ENCODE data around the gene EEFSEC. TPM values are rescaled to one million over a fixed set of nuclear protein-coding genes. Genes with fewer than 3 reads are reported as not detected.

EEFSEC gene
- polyA plus RNA-seq, 3 donors from 2014 or later = 14.5 to 26.9 (median 26.1) TPM

- no peak overlapping the region for H3K27ac Mint-ChIP-seq
- H3K9me3 Mint-ChIP-seq = no peaks in the 10 kb centered on the region
- H3K4me1 Mint-ChIP-seq = no peaks in the 10 kb centered on the region
- peaks cover 1 to 4% (median 3%) of the 10 kb centered on the region in 3 donors for H3K27me3 Mint-ChIP-seq (ENCODE audit: low read depth in 3 of 3)
- no peak overlapping the region for H3K4me3 Mint-ChIP-seq
- peaks cover 11 to 14% (median 12%) of the 10 kb centered on the region in 3 donors for H3K36me3 Mint-ChIP-seq
- no peak for DNase-seq
These were observed 186.3 kb downstream of the EEFSEC start for GRCh38 chr3:128339491-128340012.

DNA sequence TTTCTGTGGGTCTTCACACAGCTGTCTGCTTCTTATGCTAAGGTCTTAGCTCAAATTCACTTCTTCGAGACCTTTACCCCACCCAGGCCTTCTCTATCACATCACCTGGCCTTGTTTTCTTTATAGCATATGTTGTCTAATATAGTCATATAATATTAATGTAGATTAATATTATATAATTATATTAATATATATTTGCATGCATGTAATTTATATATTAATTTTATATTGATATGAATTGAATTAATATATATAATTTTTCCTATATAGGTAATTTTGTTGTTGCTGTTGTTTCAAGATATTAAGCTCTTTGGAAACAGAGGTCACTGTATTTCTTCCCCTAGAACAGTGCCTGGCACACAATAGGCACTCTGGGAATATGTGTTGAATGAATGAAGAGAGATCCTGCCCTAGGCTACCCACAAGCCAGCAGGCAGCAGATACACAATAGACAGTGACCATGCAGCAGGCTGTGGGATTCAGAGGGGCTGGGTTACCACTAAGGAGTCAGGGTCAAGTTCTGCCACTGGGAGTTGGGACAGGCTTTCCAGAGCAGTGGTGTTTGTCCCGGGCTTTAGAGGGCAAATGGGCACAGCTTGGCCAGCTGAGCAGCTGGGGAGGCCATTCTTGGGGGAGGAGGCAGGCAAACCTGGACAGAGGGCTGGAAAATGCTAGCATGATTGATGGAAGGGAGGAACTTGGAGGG, 187.1 kb downstream of the EEFSEC start:
- Mint-ChIP-seq H3K4me1 (no peaks in the 10 kb centered on the region), H3K27me3 (ENCODE audit: low read depth in 3 of 3) (peaks cover 1 to 4% (median 3%) of the 10 kb centered on the region in 3 donors), H3K27ac (peak overlapping the region in 1 of 6 donors; percentile 9), H3K36me3 (peaks cover 11 to 14% (median 12%) of the 10 kb centered on the region in 3 donors), H3K4me3 (no peak overlapping the region), H3K9me3 (no peaks in the 10 kb centered on the region)
- DNase-seq = no peak

DNA sequence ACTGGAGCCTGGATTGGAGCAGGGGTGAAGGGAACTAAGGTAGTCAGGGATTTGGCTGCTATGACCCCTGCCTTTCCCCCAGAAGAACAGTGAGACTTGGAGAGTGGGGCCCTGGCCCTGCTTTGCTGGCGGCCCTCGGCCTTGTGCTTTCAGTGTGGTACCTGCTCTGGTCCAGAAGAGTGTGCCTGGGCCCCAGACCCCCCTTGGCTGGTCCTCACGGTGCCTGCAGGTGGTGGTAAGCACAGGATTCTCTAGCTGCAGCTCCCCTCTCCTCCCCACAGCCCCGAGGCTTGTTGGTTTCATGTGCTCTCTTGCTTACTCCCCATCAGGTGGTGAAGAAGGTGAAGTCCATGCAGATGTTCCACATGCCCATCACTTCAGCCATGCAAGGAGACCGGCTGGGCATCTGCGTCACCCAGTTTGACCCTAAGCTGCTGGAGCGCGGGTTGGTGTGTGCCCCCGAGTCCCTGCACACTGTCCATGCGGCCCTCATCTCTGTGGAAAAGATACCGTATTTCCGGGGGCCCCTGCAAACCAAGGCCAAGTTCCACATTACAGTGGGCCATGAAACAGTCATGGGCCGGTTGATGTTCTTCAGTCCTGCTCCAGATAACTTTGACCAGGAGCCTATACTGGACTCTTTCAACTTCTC, 187.7 kb downstream of the EEFSEC start:
- H3K27ac Mint-ChIP-seq = no peak overlapping the region
- H3K4me1 Mint-ChIP-seq = no peaks in the 10 kb centered on the region
- H3K9me3 Mint-ChIP-seq = no peaks in the 10 kb centered on the region
- H3K27me3 Mint-ChIP-seq (ENCODE audit: low read depth in 3 of 3) = peaks cover 1 to 4% (median 3%) of the 10 kb centered on the region in 3 donors
- peaks cover 11 to 14% (median 12%) of the 10 kb centered on the region in 3 donors for H3K36me3 Mint-ChIP-seq
- DNase-seq = no peak
- no peak overlapping the region for H3K4me3 Mint-ChIP-seq

- Mint-ChIP-seq H3K36me3 (peaks cover 11 to 15% (median 14%) of the 10 kb centered on the region in 3 donors), H3K27me3 (ENCODE audit: low read depth in 3 of 3) (peaks cover 1 to 4% (median 3%) of the 10 kb centered on the region in 3 donors), H3K4me1 (no peaks in the 10 kb centered on the region), H3K27ac (no peak overlapping the region), H3K4me3 (no peak overlapping the region), H3K9me3 (no peaks in the 10 kb centered on the region)
- no peak for DNase-seq
These were observed 188.5 kb downstream of the EEFSEC start for GRCh38 chr3:128341659-128342395.

DNA sequence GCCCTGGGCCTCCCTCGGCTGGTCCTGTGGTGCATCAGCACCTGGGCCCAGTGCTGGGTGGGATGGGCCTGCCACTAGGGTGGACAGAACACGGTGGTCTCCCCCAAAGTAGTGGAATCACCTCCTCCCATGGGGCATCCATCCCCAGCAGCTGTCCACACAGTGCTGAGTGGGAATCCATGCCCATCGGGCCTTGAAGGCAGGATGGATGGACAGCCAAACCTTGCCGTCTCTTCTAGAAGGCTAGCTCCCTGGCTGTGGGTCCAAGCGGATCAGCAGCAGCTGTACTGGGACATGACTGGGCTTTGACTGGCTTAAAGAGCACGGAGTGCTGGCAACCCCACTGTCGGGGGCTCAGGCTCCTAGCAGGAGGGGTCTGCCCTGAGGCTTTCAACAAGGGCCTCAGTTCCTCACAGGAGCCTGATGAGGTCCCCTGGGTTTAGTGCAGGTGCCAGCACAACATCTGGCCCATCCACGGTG, 189.5 kb downstream of the EEFSEC start:
- Mint-ChIP-seq H3K27me3 (ENCODE audit: low read depth in 3 of 3) (peaks cover 1 to 4% (median 3%) of the 10 kb centered on the region in 3 donors), H3K4me1 (no peaks in the 10 kb centered on the region), H3K36me3 (peaks cover 4 to 7% (median 6%) of the 10 kb centered on the region in 3 donors), H3K27ac (no peak overlapping the region), H3K4me3 (no peak overlapping the region), H3K9me3 (no peaks in the 10 kb centered on the region)
- DNase-seq = no peak

DNA sequence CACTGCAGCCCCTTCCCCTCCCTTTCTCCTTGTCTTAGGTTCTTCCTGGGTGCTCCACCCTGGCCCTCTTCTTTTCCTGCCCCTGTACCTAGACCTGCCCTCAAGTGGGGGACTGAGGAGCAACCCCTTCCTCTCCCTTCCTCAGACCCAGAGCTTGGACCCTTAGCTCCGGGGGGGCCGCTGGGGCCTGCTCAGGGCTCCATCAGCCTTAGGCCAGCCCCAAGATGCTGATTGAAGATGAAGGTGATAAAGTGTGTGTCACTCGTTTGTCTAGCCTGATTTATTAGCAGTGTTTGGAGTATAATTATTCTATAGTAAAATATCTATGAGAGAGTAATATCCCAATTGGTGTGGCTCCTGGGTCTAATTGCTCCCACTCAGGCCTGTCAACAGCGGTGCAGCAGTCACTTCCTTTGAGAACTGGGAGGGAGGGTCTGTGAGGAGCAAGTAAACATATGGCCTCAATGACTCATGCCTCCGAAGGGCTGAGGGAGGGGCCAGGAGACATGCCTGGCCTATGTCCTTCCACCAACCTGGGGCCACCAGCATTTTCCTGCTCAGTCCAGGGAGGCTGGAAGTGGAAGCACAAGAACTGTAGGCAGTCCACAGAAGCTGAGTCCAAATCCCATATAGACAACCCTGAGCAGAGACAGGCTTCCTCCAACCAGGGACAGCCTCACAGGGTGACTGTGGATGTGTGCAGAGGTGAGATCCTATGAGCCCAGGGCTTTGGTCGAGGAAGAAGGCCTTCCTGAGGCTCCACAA, 190.2 kb downstream of the EEFSEC start:
- H3K27me3 Mint-ChIP-seq (ENCODE audit: low read depth in 3 of 3) = peaks cover 1 to 3% (median 2%) of the 10 kb centered on the region in 3 donors
- no peaks in the 10 kb centered on the region for H3K4me1 Mint-ChIP-seq
- no peaks in the 10 kb centered on the region for H3K9me3 Mint-ChIP-seq
- no peak overlapping the region for H3K4me3 Mint-ChIP-seq
- no peak overlapping the region for H3K27ac Mint-ChIP-seq
- peaks cover 4 to 7% (median 6%) of the 10 kb centered on the region in 3 donors for H3K36me3 Mint-ChIP-seq
- DNase-seq = no peak

DNA sequence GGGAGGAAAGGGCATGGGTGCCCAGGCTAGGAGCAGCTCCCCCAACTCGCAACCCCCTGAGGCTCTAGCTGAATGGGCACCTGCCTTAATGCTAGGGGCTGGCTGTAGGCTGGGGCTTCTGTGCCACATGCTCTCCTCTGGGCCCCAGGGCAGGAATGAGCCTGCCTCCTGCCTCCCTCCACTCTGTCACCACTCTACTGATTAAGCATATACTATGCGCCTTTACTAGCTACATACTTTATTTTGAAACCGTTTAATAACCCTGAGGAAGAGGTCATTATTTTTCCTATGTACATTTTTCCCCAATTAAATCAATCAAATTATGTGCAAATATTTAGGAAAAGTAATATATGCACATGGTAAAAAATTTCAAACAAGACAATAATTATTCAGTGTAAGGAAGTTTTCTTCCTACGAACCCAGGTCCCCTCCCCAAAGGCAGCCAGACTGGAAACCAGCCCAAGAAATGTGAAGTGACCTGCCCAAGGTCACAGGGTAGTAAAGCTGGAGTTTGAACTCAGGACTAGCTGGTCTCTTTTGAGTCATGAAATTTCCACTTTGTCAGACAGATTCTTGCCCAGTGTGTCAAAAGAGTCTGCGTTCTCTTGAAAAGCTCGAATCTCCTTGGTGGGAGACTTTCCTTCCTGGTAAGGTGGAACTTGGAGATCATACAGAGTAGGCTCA, 190.9 kb downstream of the EEFSEC start:
- DNase-seq = no peak
- H3K27ac Mint-ChIP-seq = no peak overlapping the region
- peaks cover 4 to 7% (median 4%) of the 10 kb centered on the region in 3 donors for H3K36me3 Mint-ChIP-seq
- no peak overlapping the region for H3K4me3 Mint-ChIP-seq
- H3K4me1 Mint-ChIP-seq = no peaks in the 10 kb centered on the region
- H3K9me3 Mint-ChIP-seq = no peaks in the 10 kb centered on the region
- H3K27me3 Mint-ChIP-seq (ENCODE audit: low read depth in 3 of 3) = peaks cover 0 to 3% (median 1%) of the 10 kb centered on the region in 3 donors

DNA sequence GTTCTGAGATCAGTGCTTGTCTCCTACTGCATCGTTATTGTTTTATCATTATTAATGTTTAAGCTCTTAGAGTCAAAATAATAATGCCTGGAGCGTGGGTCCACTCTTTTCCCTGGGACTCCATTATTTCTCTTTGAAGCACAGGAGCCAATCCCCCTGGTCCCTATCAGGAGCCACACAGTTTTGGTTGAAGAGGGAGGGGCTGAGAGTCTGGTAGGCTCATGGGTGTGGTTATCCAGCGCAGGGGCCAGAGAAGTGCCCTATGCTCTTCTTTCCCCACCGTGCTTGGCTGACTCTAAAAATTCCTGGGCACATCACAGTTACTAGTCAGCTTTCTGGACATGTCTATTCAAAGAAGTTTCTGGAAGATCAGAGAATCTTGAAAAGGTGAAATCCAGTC, 191.9 kb downstream of the EEFSEC start:
- Mint-ChIP-seq H3K4me3 (no peak overlapping the region), H3K27ac (no peak overlapping the region), H3K9me3 (no peaks in the 10 kb centered on the region), H3K36me3 (peaks cover 4 to 7% (median 4%) of the 10 kb centered on the region in 3 donors), H3K4me1 (no peaks in the 10 kb centered on the region), H3K27me3 (ENCODE audit: low read depth in 3 of 3) (peaks cover 0 to 1% (median 0%) of the 10 kb centered on the region in 3 donors)
- DNase-seq = no peak

DNA sequence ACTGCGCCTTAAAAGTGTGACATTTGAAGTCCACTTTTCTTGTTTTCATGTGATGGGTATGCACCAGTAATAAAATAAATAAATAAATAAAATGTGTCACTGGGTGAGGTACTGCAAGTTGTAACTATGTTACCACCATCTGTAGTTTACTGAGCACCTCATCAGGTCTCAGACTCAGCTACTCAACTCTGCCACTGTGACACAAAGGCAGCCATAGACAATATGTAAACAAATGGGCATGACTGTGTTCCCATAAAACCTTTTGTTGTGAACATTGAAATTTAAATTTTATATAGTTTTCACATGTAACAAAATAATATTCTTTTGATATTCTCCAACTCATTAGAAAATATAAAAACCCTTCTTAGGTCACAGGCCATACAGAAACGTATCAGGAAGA, 193.3 kb downstream of the EEFSEC start:
- no peak overlapping the region for H3K27ac Mint-ChIP-seq
- H3K27me3 Mint-ChIP-seq (ENCODE audit: low read depth in 3 of 3) = no peaks in the 10 kb centered on the region

GRCh38 chr3:128347282-128347681, 194.0 kb downstream of the EEFSEC start:
- H3K27ac Mint-ChIP-seq = no peak overlapping the region

More for the DNA sequence above, 193.3 kb downstream of the EEFSEC start:
- no peaks in the 10 kb centered on the region for H3K4me1 Mint-ChIP-seq
- peaks cover 4 to 7% (median 6%) of the 10 kb centered on the region in 3 donors for H3K36me3 Mint-ChIP-seq
- H3K9me3 Mint-ChIP-seq = no peaks in the 10 kb centered on the region
- DNase-seq = no peak
- no peak overlapping the region for H3K4me3 Mint-ChIP-seq

DNA sequence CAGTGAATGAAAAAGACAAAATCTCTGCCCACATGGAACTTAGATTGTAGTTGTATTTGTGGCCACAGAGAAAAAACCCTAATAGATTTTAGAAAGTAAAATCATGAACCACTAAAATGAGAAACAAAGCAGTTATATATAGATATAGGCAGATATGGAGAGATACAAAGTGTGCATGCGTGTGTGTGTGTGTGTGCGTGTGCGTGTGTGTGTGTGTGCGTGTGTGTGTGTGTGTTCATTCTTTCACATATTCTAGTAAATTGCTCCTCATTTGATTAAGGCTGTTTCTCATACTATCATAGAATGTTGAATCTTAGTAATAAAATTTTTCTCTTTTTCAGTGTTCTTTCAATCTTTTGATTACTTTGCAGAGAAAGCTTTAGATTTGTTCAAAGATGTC, 194.8 kb downstream of the EEFSEC start:
- no peak for DNase-seq
- no peaks in the 10 kb centered on the region for H3K27me3 Mint-ChIP-seq (ENCODE audit: low read depth in 3 of 3)
- H3K9me3 Mint-ChIP-seq = no peaks in the 10 kb centered on the region
- peaks cover 4 to 7% (median 6%) of the 10 kb centered on the region in 3 donors for H3K36me3 Mint-ChIP-seq
- H3K4me1 Mint-ChIP-seq = no peaks in the 10 kb centered on the region
- H3K4me3 Mint-ChIP-seq = no peak overlapping the region
- H3K27ac Mint-ChIP-seq = no peak overlapping the region

More at GRCh38 chr3:128347282-128347681, 194.0 kb downstream of the EEFSEC start:
- H3K27me3 Mint-ChIP-seq (ENCODE audit: low read depth in 3 of 3) = no peaks in the 10 kb centered on the region
- no peaks in the 10 kb centered on the region for H3K9me3 Mint-ChIP-seq
- H3K4me1 Mint-ChIP-seq = no peaks in the 10 kb centered on the region
- H3K36me3 Mint-ChIP-seq = peaks cover 4 to 7% (median 6%) of the 10 kb centered on the region in 3 donors
- no peak overlapping the region for H3K4me3 Mint-ChIP-seq
- no peak for DNase-seq

DNA sequence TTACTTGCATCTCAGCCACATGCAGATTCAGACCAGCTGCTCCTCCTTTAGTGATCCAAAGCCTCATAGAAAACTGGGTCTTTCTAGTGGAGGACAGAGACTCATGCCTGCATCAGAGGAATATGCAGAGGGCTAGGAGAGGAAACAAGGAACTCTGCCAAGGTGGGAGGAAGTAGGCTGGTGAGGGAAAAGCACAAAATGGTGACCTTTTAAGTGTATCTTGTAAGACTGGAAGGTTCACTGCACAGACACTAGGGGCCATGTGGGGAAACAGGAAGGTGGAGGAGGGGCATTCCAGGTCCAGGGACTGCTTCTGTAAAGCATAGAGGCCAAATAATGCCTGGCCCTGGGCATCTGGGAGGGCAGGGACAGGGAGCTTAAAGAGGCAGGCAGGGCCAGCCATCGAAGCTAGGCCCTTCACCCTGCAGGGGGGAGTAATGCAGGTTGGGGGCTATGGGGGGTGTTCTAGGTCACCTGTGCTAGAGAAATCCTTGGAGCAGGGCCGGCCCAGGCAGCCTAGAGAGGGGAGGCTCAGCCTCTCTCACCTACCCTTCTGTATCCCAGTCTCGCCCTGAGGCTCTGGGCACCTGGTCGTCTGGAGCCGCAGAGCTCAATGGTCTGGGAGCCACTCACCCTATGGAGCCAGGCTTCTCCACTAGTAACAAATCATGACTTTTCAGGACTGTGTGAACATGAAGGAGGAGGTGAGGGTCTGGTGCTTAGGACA, 195.7 kb downstream of the EEFSEC start:
- Mint-ChIP-seq H3K27ac (peak overlapping the region in 1 of 6 donors; percentile 11), H3K9me3 (no peaks in the 10 kb centered on the region), H3K27me3 (ENCODE audit: low read depth in 3 of 3) (peaks cover 0 to 4% (median 0%) of the 10 kb centered on the region in 3 donors), H3K4me1 (no peaks in the 10 kb centered on the region), H3K4me3 (no peak overlapping the region), H3K36me3 (peaks cover 3 to 7% (median 6%) of the 10 kb centered on the region in 3 donors)
- no peak for DNase-seq

Measured in immature natural killer cell (primary cell).